NCI-H510A (cell line): ENCODE measurements around the gene NECTIN2.
"Not testable (repeated sequence)": the region's sequence is repeated elsewhere in the genome, so short reads cannot be mapped to it uniquely, and the experiment has no call there.

ENCODE experiments used
- DNase-seq: peaks from one replicate; lab custom pipeline; 2025; lab: John Stamatoyannopoulos, UW

Gene NECTIN2

DNA sequence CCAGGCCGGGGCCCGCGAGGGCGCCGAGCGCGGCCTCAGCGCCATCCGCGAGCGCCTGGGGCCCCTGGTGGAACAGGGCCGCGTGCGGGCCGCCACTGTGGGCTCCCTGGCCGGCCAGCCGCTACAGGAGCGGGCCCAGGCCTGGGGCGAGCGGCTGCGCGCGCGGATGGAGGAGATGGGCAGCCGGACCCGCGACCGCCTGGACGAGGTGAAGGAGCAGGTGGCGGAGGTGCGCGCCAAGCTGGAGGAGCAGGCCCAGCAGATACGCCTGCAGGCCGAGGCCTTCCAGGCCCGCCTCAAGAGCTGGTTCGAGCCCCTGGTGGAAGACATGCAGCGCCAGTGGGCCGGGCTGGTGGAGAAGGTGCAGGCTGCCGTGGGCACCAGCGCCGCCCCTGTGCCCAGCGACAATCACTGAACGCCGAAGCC, 62.8 kb downstream of the NECTIN2 start:
- DNase-seq = no peak

DNA sequence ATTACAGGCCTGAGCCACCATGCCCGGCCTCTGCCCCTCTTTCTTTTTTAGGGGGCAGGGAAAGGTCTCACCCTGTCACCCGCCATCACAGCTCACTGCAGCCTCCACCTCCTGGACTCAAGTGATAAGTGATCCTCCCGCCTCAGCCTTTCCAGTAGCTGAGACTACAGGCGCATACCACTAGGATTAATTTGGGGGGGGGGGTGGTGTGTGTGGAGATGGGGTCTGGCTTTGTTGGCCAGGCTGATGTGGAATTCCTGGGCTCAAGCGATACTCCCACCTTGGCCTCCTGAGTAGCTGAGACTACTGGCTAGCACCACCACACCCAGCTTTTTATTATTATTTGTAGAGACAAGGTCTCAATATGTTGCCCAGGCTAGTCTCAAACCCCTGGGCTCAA, 63.7 kb downstream of the NECTIN2 start:
- DNase-seq = no peak

DNA sequence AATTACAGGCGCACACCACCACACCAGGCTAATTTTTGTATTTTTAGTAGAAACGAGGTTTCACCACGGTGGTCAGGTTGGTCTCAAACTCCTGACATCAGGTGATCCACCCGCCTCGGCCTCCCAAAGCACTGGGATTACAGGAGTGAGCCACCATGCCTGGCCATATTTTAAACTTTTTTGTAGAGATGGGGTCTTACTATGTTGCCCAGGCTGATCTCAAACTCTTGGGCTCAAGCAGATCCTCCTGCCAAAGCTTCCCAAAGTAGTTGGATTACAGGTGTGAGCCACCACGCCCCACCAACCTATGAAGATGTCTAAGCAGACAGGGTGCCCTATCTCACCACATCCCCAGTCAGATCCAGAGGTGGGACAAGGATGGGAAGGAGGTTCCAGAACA, 65.8 kb downstream of the NECTIN2 start:
- not testable (repeated sequence) for DNase-seq

DNA sequence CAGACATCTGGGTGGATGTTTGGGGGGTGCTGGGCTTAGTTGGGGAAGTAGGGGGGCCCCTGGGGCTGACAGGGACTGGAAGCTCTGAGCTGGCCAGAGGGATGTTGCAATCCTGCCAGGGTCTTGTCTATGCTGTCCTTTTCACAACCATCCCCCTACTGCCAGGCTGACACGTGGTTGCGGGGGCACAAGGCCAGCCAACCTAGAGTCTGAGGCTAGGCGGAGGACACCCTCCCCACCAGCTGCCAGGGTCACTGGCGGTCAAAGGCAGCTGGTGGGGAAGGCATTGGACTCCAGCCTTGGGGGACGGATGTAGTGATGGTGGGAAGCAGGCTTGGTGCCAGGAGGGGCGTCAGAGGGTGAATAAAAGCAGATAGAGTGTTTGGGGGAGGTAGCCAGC, 66.8 kb downstream of the NECTIN2 start:
- DNase-seq = no peak

DNA sequence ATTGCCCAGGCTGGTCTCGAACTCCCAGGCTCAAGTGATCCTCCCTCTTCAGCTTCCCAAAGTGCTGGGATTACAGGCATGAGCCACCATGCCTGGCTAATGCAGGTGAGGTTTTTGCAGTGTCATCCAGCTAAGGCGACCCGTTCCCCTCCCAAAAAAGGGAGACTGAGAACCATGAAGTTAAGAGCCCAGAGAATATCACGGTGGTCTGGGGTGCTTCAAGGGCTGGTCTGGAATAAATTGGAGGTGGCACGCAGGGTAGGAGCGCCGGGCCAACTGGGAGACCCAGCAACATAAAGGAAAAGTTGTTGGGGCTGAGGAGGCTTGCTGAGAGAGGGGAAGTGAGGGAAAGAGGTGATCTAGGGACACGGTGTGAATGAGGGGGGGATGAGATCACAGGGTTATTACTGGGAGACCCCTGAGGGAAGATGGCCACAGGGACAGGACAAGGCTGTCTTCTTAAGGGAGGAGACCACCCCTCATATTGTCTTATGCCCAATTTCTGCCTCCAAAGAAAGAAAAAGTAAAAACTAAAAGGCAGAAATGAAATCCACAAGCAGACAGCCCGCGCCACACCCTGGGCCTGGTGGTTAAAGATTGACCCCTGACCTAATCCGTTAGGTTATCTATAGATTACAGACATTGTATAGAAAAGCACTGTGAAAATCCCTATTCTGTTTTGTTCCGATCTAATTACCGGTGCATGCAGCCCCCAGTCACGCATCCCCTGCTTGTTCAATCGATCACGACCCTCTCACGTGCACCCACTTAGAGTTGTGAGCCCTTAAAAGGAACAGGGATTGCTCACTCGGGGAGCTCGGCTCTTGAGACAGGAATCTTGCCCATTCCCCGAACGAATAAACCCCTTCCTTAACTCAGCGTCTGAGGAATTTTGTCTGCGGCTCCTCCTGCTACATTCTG, 67.7 kb downstream of the NECTIN2 start:
- not testable (repeated sequence) for DNase-seq

DNA sequence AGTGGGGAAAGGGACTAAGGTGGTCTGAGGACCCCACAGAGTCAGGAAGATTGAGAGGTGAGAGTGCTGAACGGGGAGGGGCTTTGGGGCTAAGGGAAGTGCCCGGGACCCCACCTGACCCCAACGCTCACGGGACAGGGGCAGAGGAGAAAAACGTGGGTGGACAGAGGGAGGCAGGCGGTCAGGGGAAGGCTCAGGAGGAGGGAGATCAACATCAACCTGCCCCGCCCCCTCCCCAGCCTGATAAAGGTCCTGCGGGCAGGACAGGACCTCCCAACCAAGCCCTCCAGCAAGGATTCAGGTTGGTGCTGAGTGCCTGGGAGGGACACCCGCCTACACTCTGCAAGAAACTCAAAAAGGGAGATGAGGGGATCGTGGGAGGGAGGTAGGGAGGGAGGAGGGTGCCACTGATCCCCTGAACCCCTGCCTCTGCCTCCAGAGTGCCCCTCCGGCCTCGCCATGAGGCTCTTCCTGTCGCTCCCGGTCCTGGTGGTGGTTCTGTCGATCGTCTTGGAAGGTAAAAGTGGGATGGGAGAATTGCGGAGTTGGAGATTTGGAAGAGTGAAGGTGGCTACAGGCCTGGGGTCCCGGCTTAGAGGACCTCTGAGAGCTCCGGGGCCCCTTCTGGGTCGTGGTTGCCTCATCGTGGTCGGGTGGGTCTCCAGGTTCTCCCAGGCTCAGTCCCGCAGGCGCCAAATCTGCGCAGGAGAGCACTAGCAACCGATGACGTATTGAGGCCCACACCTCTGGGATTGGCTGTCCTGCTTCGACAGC, 68.5 kb downstream of the NECTIN2 start, which contains the start of gene APOC1:
Gene APOC1, plus strand, starts transcription at position 176 of the 774 bp plus-strand sequence. Its CDS starts 284 bp downstream, at position 460.
- DNase-seq = peak; percentile 68

DNA sequence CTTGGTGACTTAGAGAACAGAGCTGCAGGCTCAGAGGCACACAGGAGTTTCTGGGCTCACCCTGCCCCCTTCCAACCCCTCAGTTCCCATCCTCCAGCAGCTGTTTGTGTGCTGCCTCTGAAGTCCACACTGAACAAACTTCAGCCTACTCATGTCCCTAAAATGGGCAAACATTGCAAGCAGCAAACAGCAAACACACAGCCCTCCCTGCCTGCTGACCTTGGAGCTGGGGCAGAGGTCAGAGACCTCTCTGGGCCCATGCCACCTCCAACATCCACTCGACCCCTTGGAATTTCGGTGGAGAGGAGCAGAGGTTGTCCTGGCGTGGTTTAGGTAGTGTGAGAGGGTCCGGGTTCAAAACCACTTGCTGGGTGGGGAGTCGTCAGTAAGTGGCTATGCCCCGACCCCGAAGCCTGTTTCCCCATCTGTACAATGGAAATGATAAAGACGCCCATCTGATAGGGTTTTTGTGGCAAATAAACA, 78.2 kb downstream of the NECTIN2 start:
- no peak for DNase-seq

DNA sequence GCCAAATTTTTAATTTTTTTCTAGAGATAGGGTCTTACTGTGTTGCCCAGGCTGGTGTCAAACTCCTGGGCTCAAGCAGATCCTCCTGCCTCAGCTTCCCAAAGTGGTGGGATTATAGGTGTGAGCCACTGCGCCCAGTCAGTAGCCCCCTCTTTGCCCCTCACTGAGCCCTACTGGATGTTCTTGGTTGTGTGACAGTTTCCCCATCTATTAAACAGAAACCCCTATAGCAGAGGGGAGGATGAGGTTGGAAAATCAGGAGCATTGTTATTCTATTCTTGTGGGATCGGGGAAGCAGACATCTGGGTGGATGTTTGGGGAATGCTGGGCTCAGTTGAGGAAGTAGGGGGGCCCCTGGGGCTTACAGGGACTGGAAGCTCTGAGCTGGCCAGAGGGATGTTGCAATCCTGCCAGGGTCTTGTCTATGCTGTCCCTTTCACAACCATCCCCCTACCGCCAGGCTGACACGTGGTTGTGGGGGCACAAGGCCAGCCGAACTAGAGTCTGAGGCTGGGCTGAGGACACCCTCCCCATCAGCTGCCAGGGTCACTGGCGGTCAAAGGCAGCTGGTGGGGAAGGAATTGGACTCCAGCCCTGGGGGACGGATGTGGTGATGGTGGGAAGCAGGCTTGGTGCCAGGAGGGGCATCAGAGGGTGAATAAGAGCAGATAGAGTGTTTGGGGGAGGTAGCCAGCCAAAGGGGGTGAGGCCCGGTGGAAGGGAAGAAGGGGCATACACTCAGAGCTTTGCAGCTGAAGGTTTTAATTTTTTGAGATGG, 79.2 kb downstream of the NECTIN2 start:
- DNase-seq = no peak

DNA sequence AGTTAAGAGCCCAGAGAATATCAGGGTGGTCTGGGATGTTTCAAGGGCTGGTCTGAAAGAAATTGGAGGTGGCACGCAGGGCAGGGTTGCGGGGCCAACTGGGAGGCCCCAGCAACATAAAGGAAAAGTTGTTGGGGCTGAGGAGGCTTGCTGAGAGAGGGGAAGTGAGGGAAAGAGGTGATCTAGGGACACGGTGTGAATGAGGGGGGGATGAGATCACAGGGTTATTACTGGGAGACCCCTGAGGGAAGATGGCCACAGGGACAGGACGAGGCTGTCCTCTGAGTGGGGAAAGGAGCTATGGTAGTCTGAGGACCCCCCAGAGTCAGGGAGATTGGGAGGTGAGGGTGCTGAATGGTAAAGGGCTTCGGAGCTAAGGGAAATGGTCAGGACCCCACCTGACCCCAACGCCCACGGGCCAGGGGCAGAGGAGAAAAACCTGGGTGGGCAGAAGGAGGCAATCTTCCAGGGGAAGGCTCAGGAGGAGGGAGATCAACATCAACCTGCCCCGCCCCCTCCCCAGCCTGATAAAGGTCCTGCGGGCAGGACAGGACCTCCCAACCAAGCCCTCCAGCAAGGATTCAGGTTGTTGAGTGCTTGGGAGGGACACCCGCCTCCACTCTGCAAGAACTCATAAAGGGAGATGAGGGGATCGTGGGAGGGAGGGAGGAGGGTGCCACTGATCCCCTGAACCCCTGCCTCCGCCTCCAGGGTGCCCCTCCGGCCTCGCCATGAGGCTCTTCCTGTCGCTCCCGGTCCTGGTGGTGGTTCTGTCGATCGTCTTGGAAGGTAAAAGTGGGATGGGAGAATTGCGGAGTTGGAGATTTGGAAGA, 80.4 kb downstream of the NECTIN2 start:
- not testable (repeated sequence) for DNase-seq

DNA sequence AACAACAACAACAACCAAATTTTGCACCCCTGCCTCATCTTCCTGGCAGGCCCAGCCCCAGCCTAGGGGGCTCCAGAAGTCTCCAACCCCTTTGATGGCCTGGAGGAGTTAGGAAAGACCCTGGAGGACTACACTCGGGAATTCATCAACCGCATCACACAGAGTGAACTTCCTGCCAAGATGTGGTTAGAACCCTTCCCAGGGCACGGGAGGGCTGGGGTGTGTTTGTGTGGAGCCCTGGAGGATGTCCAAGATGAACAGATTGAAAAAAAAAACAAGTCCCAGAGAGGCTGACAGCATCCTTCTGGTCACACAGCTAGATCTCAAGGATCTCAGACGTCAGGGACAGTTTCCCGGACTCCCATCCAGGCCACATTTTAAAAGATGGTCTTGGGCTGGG, 81.6 kb downstream of the NECTIN2 start:
- DNase-seq = no peak

DNA sequence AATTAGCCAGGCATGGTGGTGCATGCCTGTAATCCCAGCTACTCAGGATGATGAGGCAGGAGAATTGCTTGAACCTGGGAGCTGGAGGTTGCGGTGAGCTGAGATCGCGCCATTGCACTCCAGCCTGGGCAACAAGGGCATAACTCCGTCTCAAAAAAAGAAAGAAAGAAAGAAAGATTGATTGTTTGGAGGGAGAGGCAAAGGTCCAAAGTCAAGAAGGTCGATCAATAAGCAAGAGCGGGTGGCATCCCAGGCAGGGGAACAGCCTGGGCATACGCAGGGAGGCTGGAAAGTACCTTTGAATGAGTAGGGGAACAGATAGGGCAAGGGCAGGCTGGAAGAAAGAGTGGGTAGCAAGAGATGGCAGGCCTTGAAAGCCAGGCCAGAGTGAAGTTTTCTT, 84.0 kb downstream of the NECTIN2 start:
- DNase-seq = no peak

DNA sequence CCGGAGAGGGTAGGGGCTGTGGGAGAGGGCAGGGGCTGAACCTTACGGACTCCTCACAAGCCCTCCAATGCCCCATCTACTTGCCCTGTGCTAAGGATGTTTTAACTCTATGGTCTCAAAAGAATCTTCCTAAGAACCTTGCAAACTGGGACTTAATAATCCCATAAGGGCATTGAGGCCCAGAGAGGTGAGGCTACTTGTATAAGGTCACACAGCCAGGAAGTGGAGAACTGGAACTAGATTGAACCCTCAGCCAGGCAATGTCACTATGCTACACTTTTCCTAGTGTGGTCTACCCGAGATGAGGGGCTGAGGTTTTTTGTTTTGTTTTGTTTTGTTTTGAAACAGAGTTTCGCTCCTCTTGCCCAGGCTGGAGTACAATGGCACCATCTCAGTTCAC, 85.4 kb downstream of the NECTIN2 start:
- DNase-seq = no peak
